Upper lobe of left lung (tissue), 4 donors: ENCODE measurements around the gene KCP.

Experiments used
- CTCF ChIP-seq, 6 experiments: fragments of 450-650 bp in 4 of 6; fragments of 200-600 bp in 2 of 6; sonication (generic) in 2 of 6; IDR thresholded peaks; one replicate each; pipeline ENCODE4 v1.5.1; 2016 to 2019; ENCODE audit warnings: antibody characterized with exemption in 6 of 6
- POLR2AphosphoS5 ChIP-seq, 2 donors: sonication (generic); formaldehyde crosslinking; IDR thresholded peaks; one replicate each; pipeline ENCODE4 v1.5.1; 2017; ENCODE audit warnings: antibody characterized with exemption in 2 of 2

- TF ChIP-seq CTCF (IDR thresholded peaks at IDR 0.05) = no peak
- TF ChIP-seq POLR2AphosphoS5 (IDR thresholded peaks at IDR 0.05) = no peak
Measured at GRCh38 chr7:128836729-128837348, 73.7 kb downstream of the KCP start.
